ENCODE measurements around the gene PSMB9.
A peak's percentile ranks its signal among the peaks of the same experiment; 100 is the strongest.

The PSMB9 gene

DNA sequence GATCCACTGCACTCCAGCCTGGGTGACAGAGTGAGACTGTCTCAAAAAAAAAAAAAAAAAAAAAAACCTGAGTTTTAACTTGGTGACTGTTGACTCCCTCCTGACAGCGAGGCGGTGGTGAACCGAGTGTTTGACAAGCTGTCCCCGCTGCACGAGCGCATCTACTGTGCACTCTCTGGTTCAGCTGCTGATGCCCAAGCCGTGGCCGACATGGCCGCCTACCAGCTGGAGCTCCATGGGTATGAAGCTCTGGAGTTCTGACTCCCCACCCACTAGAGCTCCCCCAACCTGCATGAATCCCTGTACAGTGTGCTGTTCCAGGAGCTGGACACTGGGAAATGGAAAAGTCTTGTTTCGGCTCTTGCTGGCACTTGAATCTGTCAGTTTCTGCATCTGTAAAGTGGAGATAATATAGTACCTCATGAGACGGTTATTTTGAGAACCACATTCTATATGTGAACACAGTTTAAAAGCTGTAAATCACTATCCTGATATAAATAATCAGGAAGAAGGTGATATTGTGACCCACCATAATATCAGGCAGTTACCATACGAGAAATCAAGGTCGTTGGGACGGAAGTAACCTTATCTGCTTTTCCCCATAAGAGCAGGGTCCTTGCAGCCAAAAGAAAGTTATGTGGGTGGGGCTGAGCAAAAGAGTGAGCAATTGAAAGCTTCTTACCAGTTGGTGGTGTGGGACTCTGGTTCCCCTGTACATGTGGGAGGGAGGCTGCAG is 3.3 kb downstream of the PSMB9 start:
- Histone ChIP-seq H3K27ac (peak overlapping the region; percentile 68), H3K36me3 (peaks cover 68% of the 10 kb centered on the region), H3K4me3 (ENCODE audit: low read depth in 1 of 2, low read length in 1 of 2) (no peak overlapping the region), H3K9me3 (no peaks in the 10 kb centered on the region), H3K27me3 (no peaks in the 10 kb centered on the region), H3K4me1 (ENCODE audit: control insufficient read depth in 1 of 2, insufficient read depth in 1 of 2, low read depth in 1 of 2, low read length in 1 of 2) (peaks cover 31 to 35% of the 10 kb centered on the region in 2 experiments)
- TF ChIP-seq, protein P1, sequence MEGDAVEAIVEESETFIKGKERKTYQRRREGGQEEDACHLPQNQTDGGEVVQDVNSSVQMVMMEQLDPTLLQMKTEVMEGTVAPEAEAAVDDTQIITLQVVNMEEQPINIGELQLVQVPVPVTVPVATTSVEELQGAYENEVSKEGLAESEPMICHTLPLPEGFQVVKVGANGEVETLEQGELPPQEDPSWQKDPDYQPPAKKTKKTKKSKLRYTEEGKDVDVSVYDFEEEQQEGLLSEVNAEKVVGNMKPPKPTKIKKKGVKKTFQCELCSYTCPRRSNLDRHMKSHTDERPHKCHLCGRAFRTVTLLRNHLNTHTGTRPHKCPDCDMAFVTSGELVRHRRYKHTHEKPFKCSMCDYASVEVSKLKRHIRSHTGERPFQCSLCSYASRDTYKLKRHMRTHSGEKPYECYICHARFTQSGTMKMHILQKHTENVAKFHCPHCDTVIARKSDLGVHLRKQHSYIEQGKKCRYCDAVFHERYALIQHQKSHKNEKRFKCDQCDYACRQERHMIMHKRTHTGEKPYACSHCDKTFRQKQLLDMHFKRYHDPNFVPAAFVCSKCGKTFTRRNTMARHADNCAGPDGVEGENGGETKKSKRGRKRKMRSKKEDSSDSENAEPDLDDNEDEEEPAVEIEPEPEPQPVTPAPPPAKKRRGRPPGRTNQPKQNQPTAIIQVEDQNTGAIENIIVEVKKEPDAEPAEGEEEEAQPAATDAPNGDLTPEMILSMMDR (IDR thresholded peaks at IDR 0.05) = no peak

- peak overlapping the region in 1 of 2 experiments; percentile 33 for H3K4me3 ChIP-seq (ENCODE audit: low read depth in 1 of 2, low read length in 1 of 2)
- peaks cover 69% of the 10 kb centered on the region for H3K36me3 ChIP-seq
- peak overlapping the region; percentile 68 for H3K27ac ChIP-seq
- H3K9me3 ChIP-seq = no peaks in the 10 kb centered on the region
- TF ChIP-seq, protein P1 (IDR thresholded peaks at IDR 0.05) = no peak
- H3K4me1 ChIP-seq (ENCODE audit: control insufficient read depth in 1 of 2, insufficient read depth in 1 of 2, low read depth in 1 of 2, low read length in 1 of 2) = peaks cover 26 to 33% of the 10 kb centered on the region in 2 experiments
- no peaks in the 10 kb centered on the region for H3K27me3 ChIP-seq
These were observed 4.2 kb downstream of the PSMB9 start for GRCh38 chr6:32858194-32858593.

DNA sequence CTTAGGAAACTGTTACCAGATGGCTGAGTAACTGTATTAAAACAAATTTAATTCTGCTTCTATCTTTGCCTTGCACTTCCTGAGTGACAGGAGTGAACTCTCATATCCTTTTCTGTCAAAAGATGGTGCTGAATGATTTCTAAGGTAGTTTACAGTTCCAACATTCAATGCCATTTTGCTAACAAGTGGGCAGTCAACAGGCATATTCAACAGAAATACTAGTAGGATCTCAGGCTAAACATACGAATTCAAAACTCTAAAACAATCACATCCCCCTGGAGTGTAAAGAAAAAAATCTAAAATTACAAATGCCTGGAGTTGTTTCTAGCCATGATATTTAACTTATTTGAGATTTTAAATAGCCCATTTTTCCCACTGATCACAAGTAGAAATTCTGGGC is 6.7 kb downstream of the PSMB9 start:
- Histone ChIP-seq H3K4me1 (ENCODE audit: control insufficient read depth in 1 of 2, insufficient read depth in 1 of 2, low read depth in 1 of 2, low read length in 1 of 2) (peaks cover 13 to 21% of the 10 kb centered on the region in 2 experiments), H3K4me3 (ENCODE audit: low read depth in 1 of 2, low read length in 1 of 2) (no peak overlapping the region), H3K9me3 (no peaks in the 10 kb centered on the region), H3K27ac (no peak overlapping the region), H3K36me3 (peaks cover 77% of the 10 kb centered on the region), H3K27me3 (no peaks in the 10 kb centered on the region)
- TF ChIP-seq, protein P1 (IDR thresholded peaks at IDR 0.05) = no peak

DNA sequence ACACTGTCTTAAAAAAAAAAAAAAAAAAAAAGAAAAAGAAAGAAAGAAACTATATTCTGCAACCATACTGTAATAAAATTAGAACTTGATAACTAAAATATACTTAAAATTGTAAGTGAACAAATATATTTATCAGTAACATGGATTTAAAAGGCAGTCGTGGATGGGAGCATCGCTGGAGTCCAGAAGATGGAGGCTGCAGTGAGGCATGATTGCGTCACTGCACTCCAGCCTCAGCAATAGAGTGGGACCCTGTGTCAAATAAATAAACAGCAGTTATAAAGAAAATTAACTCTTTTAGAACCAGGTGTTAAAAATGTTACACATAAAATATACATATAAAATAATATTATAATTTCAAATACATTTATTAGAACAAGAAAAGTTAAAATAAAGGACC is 8.7 kb downstream of the PSMB9 start:
- Histone ChIP-seq H3K9me3 (no peaks in the 10 kb centered on the region), H3K27me3 (no peaks in the 10 kb centered on the region), H3K27ac (no peak overlapping the region), H3K36me3 (peaks cover 58% of the 10 kb centered on the region), H3K4me3 (ENCODE audit: low read depth in 1 of 2, low read length in 1 of 2) (no peak overlapping the region), H3K4me1 (ENCODE audit: control insufficient read depth in 1 of 2, insufficient read depth in 1 of 2, low read depth in 1 of 2, low read length in 1 of 2) (peaks cover 24% of the 10 kb centered on the region in 2 experiments)
- TF ChIP-seq, protein P1 (IDR thresholded peaks at IDR 0.05) = no peak

- Histone ChIP-seq H3K36me3 (peaks cover 26% of the 10 kb centered on the region), H3K27me3 (peaks cover 17% of the 10 kb centered on the region), H3K4me3 (ENCODE audit: low read depth in 1 of 2, low read length in 1 of 2) (no peak overlapping the region), H3K9me3 (no peaks in the 10 kb centered on the region), H3K27ac (peak overlapping the region; percentile 80), H3K4me1 (ENCODE audit: control insufficient read depth in 1 of 2, insufficient read depth in 1 of 2, low read depth in 1 of 2, low read length in 1 of 2) (peaks cover 17 to 20% of the 10 kb centered on the region in 2 experiments)
- TF ChIP-seq, protein P1 (IDR thresholded peaks at IDR 0.05) = no peak
These were observed 11.9 kb downstream of the PSMB9 start for GRCh38 chr6:32865724-32866443.
